GM10248 (cell line): ENCODE data around the gene MPP2.
"Not testable (repeated sequence)": the region's sequence is repeated elsewhere in the genome, so short reads cannot be mapped to it uniquely, and the experiment has no call there.

Experiments
- CTCF ChIA-PET: fragments of 300-600 bp; sonication (Branson Sonifier 250); formaldehyde crosslinking; extraction: SDS; loops from one replicate; lab custom pipeline; 2021; ENCODE audit warnings: antibody characterized with exemption; lab: Yijun Ruan, JAX
- POLR2A ChIA-PET: fragments of 350-650 bp; sonication (Branson Sonifier 250); formaldehyde crosslinking; extraction: SDS; loops from one replicate; lab custom pipeline; 2020; ENCODE audit warnings: antibody characterized with exemption; lab: Yijun Ruan, JAX
- DNase-seq: peaks from one replicate; pipeline ENCODE4 v3.0.0; 2012; ENCODE audit errors: extremely low spot score
- CTCF ChIP-seq: IDR thresholded peaks from 2 replicates; pipeline ENCODE4 v1.5.1; 2012; ENCODE audit warnings: mild to moderate bottlenecking, low read depth; ENCODE audit errors: extremely low read depth, missing control alignments, control extremely low read depth

MPP2 gene

DNA sequence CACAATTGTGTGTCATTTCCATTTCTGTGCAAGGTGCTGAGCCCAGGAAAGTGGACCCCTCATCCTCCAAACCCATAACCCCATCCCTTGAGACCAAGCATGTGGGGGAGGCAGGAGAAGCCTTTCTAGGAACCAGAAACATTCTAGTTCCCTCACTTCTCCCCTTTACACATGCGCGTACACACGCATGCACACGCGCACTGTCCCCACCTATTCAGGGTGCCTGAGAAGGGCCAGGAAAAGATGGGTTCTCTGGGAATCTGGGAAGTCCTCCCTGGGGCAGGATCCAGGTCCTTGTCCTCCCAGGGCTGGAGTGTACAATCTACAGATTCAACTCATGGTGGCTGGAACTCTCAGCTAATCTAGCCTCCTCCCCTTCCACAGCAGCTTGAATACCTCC is 32.5 kb upstream of the MPP2 start:
- ChIA-PET POLR2A (no interaction called here), CTCF (interaction anchor here (1.1 to 1.4 kb wide), 7 partner anchors 12 to 270 kb away, joined by 3 to 4 read pairs (median 3); no protein-coding TSS in a partner anchor)
- no peak for TF ChIP-seq CTCF
- no peak for DNase-seq

GRCh38 chr17:43939452-43939851 is 32.1 kb upstream of the MPP2 start:
- CTCF ChIA-PET, result interaction anchor here (0.9 to 1.4 kb wide), 6 partner anchors 12 to 270 kb away, joined by 3 to 4 read pairs (median 4); no protein-coding TSS in a partner anchor
- DNase-seq, POLR2A ChIA-PET: not testable (repeated sequence)

- ChIA-PET POLR2A (interaction anchor here (0.6 kb wide), 1 partner anchor 261 kb away, joined by 5 read pairs; the partner anchor contains the start of gene ATXN7L3), CTCF (interaction anchor here (0.9 kb wide), 1 partner anchor 247 kb away, joined by 4 read pairs; no protein-coding TSS in a partner anchor)
- DNase-seq, result no peak
- no peak for TF ChIP-seq CTCF
Observed at GRCh38 chr17:43938838-43939182, 31.5 kb upstream of the MPP2 start.

DNA sequence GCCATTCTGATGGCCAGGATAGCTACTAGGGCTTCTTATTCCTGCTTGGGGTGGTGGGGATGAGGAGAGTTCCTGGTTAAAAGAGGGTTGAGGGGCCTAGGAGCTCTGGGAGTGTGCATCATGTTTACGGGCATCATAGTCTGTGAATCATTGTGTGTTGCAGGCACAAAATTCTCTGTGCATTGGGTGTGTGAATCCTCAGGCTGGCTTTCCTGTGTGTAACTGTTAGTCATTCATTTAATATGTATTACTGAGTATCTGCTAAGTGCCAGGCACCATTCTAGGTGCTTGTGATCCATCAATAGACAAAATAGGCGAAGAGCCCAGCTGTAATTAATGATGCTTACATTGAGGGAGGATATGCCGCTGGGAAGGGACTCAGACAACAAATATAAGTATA is 29.1 kb upstream of the MPP2 start:
- ChIA-PET POLR2A (no interaction called here), CTCF (interaction anchor here (1.1 to 1.2 kb wide), 2 partner anchors 11 to 12 kb away, joined by 3 read pairs; no protein-coding TSS in a partner anchor)
- no peak for DNase-seq
- no peak for TF ChIP-seq CTCF

DNA sequence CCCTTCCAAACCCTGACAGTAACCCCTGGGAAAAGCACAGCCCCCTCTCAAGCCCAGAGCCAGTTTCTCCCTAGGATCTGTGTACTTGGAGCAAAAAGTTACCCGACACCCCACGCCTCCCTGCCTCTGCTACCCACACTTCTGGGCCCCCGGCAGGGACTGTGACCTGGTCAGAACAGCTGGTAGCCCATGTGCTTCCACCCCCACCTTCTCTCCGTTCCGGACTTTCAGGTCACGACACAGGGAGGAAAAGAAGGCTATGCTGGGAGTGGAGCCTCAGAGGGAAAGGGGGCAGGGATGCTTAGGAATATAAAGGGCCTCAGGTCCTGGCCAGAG is 28.6 kb upstream of the MPP2 start:
- no peak for TF ChIP-seq CTCF
- POLR2A ChIA-PET, result no interaction called here
- CTCF ChIA-PET, result interaction anchor here (1.1 to 1.2 kb wide), 2 partner anchors 10 to 12 kb away, joined by 3 read pairs; no protein-coding TSS in a partner anchor
- DNase-seq, result no peak

GRCh38 chr17:43935204-43935925 is 28.0 kb upstream of the MPP2 start:
- POLR2A ChIA-PET, result interaction anchor here (0.8 kb wide), 1 partner anchor 25 kb away, joined by 4 read pairs; no protein-coding TSS in a partner anchor
- no peak for DNase-seq
- CTCF ChIA-PET, result interaction anchor here (1.0 kb wide), 1 partner anchor 9 kb away, joined by 3 read pairs; no protein-coding TSS in a partner anchor
- no peak for TF ChIP-seq CTCF

GRCh38 chr17:43932923-43933322 is 25.6 kb upstream of the MPP2 start:
- DNase-seq, result no peak
- no peak for TF ChIP-seq CTCF
- ChIA-PET CTCF (interaction anchor here (1.1 to 5.0 kb wide), 2 partner anchors 8 to 11 kb away, joined by 3 to 26 read pairs; no protein-coding TSS in a partner anchor), POLR2A (no interaction called here)
